ENCODE results near the gene GC.
A peak's percentile ranks its signal among the peaks of the same experiment; 100 is the strongest.
"Not testable (repeated sequence)": the region's sequence is repeated elsewhere in the genome, so short reads cannot be mapped to it uniquely, and the experiment has no call there.

Gene GC

DNA sequence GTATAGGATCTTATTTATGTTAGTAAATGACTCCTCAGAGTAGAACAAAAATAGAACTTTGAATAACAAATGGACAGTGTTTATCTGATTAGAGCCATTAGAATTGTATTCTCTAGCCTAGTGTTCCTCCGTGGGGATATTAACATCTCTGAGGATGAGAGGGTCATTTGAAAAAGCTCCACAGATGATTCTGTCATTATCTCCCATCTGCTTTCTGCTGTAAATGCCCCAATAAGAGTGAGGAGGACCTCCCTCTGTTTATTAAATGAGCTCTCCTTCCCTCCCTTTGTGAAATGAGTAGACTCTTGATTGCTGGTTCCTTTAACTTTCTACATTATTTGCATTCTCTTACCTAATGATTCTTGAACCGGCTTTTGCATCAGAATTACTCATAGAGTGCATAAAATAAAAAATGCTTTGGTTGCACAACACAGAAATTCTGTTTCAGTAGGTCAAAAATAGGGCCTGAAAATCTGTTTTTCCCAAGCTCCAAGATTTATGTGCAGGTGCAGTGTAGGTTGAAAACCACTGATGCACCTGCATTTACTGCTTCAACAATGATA is 18.0 kb downstream of the GC start:
- DNase-seq: no peak

DNA sequence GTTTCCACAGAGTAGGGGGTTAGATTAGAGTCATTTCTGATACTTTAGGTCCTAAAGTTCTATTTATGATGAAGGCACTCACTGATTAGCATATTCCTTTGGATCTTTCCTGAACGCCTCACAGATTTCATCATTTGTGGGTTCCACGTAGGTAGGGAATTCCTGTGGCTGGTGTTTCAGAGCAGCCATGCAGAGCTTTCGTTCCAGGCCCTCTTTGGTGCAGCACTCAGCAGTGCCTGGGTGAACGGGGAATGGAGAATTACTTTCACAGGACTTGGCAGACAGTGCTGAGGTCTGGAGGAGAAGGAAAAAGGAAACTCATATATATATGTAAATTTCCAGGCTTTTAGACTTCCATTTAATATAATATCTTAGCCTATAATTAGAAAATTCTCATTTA is 18.5 kb downstream of the GC start:
- DNase-seq: no peak

DNA sequence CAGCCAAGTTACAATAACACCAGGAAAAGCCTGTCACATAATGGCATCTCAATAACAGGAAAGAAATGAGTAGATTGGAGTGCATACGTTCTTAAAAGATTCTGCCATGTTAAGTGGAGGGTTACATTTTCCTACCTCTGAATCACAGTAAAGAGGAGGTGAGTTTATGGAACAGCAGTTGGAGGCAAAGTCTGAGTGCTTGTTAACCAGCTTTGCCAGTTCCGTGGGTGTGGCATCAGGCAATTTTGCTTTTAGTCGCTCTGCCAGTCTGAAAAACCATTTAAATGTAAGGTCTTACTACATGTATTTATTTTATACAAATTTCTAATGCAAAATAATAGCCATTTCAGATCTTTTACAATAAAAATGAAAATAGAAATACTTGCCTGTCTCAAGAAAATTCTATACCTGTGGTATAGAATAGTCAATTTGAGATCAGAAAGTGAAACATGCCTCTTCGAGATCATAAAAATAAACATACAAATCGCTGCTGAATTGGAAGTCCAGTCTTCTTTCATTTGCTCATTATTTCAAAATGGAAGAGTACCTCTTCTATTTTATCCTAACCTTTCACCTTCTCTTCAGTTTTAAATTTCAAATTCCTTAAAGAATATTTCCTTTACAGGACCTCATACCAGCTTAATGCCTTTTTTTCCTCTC is 31.4 kb downstream of the GC start:
- DNase-seq: no peak

DNA sequence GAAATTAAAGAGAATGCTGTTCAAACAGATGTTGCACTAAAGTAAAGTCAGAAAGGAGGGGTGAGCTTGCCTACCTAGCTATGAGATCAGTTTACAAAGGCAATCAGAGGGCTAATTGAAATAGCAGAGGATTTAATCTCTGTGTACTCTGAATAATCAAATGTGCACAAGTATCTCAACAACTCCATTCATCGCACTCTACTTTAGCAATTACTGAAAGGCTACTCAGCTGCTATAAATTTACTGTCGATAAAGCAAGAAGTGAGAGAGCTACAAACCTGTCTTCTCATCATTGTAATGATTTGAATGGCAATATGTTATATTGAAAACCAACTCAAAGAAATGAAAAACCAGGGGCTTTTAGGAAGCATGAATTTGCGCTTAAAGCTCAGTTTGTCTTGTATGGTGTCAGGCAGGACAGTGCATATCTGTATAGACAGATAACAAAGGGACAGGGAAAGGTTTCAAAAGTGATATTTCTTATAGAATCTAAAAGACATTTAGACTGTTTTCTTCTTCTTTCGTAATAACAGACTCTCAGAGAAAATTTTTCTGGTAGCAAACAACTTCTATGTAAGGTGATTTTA is 34.8 kb downstream of the GC start:
- no peak for DNase-seq

DNA sequence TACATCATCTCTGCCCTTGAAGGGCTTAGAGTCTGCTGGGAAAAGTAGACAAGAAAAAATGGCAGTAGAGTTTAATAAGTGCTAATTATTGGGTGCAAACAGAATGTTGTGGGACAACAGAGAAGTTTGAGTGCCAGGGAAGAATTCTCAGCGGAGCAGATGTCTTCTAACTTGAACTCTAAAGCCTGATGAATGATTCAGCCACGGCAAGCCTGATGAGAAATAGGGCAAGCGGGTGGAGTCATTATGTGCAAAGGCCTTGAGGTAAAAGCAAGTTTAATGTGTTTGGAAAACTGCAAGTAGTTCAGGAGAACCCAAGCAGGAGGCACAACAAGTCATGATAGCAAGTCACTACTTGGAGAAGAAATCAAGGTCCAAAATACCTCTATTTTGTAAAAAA is 37.5 kb downstream of the GC start:
- no peak for DNase-seq

DNA sequence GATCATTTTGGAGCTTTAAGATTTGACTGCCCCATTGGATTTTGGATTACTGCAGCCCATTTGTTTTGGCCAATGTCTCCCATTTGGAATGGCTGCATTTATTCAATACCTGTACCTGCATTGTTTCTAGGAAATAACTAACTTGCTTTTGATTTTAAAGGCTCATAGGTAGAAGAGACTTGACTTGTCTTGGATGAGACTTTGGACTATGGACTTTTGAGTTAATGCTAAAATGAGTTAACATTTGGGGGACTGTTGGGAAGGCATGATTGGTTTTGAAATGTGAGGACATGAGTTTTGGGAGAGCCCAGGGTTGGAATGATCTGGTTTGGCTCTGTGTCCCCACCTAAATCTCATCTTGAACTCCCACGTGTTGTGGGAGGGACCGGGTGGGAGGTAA is 45.1 kb downstream of the GC start:
- not testable (repeated sequence) for DNase-seq

DNA sequence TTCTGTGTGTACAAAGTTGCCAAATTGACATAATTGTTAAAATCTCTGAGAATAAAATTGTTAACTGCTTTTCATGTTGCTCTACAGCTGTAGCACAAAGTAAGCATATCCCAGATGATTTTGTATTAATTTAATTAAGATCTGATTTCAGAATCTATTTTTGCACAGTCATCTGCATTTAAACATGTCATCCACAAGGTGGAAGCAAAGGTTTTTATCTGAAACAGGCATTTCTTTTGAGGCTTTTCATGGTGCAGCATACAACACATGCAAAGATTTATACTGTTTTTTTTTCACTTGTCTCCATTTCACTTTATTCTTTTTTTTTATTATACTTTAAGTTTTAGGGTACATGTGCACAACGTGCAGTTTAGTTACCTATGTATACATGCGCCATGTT is 51.2 kb downstream of the GC start:
- DNase-seq: no peak

DNA sequence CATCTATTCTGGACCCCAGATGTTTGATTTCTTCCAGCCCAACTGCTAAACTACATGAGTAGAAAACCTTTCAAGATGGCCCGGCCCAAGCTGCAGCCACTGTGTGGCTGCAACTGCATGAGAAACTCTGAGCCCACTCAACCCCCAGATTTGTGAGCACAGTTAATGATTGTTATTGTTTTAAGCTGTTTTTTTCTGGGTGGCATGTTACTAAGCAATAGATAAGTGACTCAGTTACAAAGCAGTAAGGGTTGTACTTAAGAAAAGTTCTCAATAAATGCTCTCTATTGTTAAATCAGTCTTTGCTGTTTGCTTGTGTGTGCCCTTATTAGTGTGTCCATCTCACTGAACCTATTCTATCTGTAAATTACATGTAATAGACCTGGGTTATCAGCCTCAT is 51.8 kb downstream of the GC start:
- DNase-seq: no peak

DNA sequence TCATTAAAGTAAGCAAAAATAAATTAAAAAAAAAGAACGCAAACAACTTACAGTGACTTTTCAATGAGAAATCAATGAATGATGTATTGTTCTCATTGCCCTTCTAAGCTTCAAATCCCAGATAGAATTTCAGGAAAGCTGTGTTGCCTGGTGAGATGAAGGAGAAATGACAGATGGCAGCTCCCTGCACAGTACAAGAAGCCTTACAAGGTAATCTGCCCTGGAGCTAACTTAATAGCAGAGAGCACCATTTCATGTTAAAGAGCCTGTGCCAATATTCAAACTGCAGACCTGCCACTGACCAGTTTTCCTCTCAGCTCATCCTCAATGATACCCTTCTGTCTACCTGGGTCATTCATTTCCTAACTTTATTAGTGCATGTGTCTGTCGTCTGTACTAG is 54.0 kb downstream of the GC start:
- no peak for DNase-seq

DNA sequence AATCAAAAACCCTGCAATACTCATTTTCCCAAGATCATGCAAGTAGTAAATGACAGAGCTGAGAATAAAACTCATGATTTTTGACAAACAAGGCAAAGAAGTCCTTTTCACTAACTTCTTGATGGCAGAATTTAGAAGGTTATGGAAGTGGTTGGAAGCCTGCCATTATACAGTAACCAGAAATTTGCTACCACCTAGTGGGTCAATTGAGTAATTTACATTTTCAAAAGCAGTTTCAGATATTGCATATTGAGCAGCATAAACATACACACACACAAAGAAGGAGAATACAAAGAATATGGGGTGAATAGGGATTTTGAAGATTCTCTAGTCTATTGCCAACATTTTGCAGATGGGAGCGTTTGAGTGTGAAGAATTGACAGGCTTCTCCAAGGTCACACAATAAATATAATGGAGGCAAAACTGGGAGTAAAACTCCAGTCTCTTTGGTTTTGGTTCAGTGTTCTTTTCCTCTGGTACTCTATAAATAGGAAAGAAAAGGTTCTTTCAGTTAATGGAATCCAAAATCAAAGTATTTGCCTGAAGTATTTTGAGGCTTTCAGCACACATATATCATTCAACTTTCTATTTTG is 70.2 kb downstream of the GC start:
- DNase-seq: peak in 1 of 2 donors; percentile 44

DNA sequence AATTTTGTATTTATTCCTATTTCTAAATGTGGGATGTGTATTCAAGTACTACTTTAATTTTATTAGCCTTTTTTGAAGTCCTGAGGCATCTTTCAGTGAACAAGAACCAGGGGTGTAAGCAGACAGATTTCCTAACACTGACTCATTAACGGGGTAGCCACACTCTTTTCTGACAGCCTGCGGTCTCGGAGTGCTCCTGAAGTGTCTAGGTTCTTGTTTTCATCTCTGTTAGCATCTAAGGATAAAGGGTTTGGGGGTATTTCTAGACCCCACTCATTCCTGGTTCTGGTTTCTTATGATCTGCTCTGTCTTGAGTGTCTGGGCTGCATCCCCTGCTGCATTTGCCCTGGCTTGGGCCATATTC is 71.9 kb downstream of the GC start:
- no peak for DNase-seq

DNA sequence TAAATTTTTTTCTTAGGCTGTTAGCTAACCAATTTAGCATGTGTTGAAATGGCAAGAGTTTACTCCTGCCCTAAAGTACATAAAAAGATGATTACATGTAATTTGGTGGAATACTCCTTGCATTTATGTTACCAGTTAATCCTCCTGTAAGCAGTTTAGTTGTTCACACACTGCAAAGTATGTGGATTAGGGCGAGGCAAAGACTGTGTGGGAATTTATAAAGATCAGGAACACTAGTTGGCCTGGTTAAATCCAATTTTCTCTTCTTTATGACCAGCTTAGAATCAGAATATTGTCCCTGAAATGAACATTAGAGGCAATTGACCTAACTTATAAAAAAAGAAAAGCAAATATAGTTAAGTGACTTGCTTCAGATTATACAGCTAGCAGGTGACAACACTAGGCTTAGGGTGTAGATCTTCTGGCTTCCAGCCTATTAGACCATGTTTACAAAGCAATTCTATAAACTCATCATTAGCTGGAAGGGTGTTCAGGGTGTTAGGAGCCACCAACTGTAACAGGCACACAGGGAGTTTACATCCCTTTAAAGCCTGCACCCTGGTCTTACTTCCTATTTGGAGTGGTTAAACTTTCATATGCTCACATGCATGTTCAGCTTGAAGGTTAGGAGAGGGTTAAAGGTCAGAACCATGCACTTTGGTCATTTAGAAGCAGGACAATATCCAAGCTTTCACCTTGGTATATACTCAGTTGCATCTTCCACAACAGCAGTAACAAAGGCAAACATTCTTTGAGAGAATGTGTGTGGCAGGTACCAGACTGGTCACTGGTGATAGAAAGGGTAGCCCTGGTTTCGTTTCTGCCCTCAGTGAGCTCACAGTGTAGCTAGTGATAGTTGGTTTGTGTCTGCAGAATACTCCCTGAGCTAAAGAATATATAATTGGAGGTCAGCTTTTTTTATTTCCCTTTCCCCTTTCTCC is 72.6 kb downstream of the GC start:
- no peak for DNase-seq

DNA sequence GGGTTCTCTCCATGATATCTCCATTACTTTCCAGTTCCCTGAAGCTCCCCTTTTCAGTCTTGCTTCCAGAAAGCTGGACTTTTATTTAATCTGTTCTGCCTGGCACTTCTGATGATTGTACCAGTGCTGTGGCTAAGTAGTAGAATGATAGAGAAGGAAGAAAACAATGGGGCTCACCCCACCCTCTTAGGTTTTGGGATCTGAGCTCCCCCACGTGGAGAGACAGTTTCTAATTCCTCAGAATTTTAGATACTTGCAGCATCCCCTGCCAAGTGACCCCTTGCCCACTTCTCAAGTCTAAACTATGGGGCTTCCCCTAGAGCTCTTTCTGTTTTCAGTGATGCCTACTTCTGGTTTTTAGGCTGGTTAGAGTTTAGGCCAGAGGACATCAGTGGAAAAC is 73.9 kb downstream of the GC start:
- DNase-seq: no peak

DNA sequence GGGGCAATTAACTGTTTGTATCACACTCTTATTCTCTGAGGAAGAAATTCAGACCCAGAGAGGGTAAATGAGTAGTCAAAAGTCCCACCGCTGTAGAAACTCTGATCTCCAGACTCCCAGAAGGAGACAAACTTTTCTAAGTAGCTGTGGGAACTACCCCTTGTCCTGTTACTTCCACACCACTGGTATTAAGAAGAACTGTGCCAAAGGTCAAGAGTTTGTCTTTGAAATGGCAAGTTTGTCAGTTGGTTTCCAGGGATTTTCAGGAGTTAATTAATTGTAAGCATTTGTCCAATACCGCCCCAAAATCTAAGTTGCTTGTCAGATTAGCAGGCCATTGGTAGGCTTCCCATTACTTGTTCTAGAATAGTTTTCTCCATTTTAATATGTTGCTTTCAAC is 85.7 kb downstream of the GC start:
- no peak for DNase-seq

DNA sequence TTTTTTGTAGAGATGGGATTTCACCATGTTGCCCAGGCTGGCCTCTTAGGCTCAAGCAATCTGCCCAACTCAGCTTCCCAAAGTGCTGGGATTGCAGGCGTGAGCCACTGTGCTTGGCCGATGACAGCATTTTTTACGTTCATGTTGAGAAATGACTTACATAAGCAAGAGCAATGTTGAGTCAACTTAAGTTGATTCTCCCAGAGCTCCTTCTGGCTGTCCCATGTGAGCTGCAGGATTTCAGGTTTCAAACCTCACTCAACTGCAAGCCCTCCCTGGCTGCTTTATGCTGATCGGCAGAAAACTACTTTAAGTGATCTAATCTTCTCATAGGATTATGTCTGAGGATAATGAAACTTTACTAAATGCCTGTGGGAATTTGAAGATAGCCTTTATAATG is 86.8 kb downstream of the GC start:
- DNase-seq: no peak

DNA sequence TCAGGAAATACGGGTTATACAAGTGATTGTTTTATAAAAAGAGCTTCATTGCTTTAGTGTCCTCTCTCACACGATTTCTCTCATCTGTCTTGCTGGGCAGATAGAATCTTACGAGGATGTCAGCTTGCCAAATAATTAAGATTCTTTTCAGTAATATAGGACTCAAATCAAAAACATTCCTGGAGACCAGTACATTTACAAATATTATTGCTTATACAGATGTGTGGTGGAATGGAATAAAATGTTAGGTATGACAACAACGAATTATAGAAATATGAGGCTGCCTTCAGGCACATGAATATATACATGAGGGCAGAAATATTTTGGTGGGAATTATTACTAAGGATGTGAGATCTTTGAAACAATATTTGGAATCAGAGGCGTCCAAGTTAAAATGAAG is 88.9 kb downstream of the GC start:
- no peak for DNase-seq

DNA sequence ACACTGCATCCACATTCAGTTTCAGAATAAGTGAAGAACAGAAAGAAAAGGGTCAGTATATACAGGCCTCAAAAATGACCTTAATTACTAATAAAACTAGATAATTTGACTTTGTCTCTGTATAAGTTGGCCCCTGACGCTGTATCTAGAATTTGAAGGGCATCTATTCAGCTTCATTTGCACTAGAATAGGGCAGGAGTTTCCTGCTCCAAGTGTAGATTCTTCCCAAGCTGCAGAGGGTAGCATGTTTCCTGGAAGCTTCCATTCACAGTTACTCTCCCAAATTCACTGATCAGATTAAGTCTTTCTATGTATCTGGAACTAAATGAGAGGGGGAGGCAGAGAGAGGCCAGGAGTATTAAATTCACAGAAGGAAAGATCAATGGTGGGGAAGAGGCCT is 90.9 kb downstream of the GC start:
- no peak for DNase-seq

DNA sequence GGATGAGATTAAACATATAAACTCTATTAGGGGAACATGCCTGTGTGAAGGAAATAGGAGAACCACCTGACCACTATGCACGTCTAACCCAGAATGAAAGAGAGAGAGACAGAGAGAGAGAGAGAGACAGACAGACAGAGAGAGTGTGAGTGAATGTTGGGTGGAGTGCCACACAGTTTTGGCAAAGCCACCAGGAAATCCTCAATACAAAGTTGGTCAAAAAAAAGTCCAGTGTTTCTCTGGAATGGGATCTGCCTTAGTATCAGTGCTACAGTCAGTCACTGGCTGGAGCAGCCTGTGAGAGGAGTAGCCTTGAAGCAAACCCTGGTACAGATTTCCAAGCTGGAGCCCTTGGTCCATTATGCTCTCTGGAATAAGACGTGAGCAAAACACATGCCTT is 91.7 kb downstream of the GC start:
- DNase-seq: no peak

All from CD4-positive, alpha-beta T cell treated with Interferon alpha-2 for 1 hour (primary cell).